ENCODE data around the gene HPSE2.

DNA sequence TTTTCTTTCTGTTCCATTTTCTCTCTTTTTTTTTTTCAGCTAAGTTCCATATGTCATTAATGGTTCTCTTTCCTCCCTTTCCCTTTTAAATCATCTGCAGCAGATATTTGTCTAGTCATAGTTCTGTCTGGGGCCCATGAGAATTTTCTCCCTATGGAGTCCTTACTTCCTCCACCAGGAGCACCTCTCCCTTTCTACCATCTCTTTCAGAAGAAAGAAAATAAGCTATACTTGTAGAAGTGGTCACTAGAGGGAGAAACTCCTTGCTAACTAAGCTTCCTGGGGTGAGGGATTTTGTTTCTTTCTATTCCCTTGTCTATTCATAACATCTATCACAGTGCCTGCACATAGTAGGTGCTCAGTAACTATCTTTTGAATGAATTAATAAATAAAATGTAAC is 558.8 kb downstream of the HPSE2 start:
- TF ChIP-seq, protein P1, sequence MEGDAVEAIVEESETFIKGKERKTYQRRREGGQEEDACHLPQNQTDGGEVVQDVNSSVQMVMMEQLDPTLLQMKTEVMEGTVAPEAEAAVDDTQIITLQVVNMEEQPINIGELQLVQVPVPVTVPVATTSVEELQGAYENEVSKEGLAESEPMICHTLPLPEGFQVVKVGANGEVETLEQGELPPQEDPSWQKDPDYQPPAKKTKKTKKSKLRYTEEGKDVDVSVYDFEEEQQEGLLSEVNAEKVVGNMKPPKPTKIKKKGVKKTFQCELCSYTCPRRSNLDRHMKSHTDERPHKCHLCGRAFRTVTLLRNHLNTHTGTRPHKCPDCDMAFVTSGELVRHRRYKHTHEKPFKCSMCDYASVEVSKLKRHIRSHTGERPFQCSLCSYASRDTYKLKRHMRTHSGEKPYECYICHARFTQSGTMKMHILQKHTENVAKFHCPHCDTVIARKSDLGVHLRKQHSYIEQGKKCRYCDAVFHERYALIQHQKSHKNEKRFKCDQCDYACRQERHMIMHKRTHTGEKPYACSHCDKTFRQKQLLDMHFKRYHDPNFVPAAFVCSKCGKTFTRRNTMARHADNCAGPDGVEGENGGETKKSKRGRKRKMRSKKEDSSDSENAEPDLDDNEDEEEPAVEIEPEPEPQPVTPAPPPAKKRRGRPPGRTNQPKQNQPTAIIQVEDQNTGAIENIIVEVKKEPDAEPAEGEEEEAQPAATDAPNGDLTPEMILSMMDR (IDR thresholded peaks at IDR 0.05), result no peak
- TF ChIP-seq MAZ (IDR thresholded peaks at IDR 0.05; ENCODE audit: borderline replicate concordance, low read depth, low read length) (no peak), POLR2A (IDR thresholded peaks at IDR 0.05; ENCODE audit: low read length) (no peak), NFE2L2 (conservative IDR thresholded peaks at IDR 0.05; ENCODE audit: low read length) (no peak), CHD2 (IDR thresholded peaks at IDR 0.05; ENCODE audit: low read length, partially characterized antibody) (no peak), EP300 (IDR thresholded peaks at IDR 0.05) (no peak), CBX2 (IDR thresholded peaks at IDR 0.05; ENCODE audit: borderline replicate concordance, low read depth) (no peak), FOSL2 (IDR thresholded peaks at IDR 0.05) (no peak), FOSL2 (CRISPR knock-in tag; IDR thresholded peaks at IDR 0.05) (no peak), JUN (IDR thresholded peaks at IDR 0.05) (no peak), SREBF2 (IDR thresholded peaks at IDR 0.05) (no peak)
- TF ChIP-seq, protein P2, sequence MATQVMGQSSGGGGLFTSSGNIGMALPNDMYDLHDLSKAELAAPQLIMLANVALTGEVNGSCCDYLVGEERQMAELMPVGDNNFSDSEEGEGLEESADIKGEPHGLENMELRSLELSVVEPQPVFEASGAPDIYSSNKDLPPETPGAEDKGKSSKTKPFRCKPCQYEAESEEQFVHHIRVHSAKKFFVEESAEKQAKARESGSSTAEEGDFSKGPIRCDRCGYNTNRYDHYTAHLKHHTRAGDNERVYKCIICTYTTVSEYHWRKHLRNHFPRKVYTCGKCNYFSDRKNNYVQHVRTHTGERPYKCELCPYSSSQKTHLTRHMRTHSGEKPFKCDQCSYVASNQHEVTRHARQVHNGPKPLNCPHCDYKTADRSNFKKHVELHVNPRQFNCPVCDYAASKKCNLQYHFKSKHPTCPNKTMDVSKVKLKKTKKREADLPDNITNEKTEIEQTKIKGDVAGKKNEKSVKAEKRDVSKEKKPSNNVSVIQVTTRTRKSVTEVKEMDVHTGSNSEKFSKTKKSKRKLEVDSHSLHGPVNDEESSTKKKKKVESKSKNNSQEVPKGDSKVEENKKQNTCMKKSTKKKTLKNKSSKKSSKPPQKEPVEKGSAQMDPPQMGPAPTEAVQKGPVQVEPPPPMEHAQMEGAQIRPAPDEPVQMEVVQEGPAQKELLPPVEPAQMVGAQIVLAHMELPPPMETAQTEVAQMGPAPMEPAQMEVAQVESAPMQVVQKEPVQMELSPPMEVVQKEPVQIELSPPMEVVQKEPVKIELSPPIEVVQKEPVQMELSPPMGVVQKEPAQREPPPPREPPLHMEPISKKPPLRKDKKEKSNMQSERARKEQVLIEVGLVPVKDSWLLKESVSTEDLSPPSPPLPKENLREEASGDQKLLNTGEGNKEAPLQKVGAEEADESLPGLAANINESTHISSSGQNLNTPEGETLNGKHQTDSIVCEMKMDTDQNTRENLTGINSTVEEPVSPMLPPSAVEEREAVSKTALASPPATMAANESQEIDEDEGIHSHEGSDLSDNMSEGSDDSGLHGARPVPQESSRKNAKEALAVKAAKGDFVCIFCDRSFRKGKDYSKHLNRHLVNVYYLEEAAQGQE (IDR thresholded peaks at IDR 0.05), result no peak

Data from A549 (cell line).